Measurements from ENCODE around the gene DDX1. TPM values are rescaled to one million over a fixed set of nuclear protein-coding genes. Genes with fewer than 3 reads are reported as not detected.

DDX1 gene
- total and polyA plus RNA-seq, 11 donors, result 97.7 to 193 (median 136) TPM

- Histone ChIP-seq H3K4me1 (peaks cover 0 to 4% (median 0%) of the 10 kb centered on the region in 12 donors), H3K27me3 (no peaks in the 10 kb centered on the region), H3K36me3 (no peaks in the 10 kb centered on the region), H3K9me3 (no peaks in the 10 kb centered on the region), H3K4me3 (no peak overlapping the region), H3K27ac (no peak overlapping the region)
- intact Hi-C loops (cut with DNase I), result loop anchor here in 1 of 10 donors (10.0 kb wide), 1 partner anchor 1159 kb away; no protein-coding TSS in a partner anchor
- no peak for TF ChIP-seq CTCF (IDR thresholded peaks at IDR 0.05)
- TF ChIP-seq POLR2A (IDR thresholded peaks at IDR 0.05), result no peak
- DNase-seq, result no peak
- 63 to 81% (median 74%) methylated on average over 1 of the region's 1 CpG for WGBS, 4 donors
- ATAC-seq, result no peak
Measured at GRCh38 chr2:15583826-15584225, 7.8 kb upstream of the DDX1 start.

- no peak overlapping the region for H3K27ac ChIP-seq
- no peaks in the 10 kb centered on the region for H3K36me3 ChIP-seq
- ATAC-seq, result no peak
- H3K9me3 ChIP-seq, result no peaks in the 10 kb centered on the region
- intact Hi-C loops (cut with DNase I), result loop anchor here in 1 of 10 donors (10.0 kb wide), 1 partner anchor 1160 kb away; no protein-coding TSS in a partner anchor
- no peak for DNase-seq
- H3K27me3 ChIP-seq, result no peaks in the 10 kb centered on the region
- H3K4me3 ChIP-seq, result no peak overlapping the region
- peaks cover 0 to 4% (median 0%) of the 10 kb centered on the region in 12 donors for H3K4me1 ChIP-seq
- no peak for TF ChIP-seq CTCF (IDR thresholded peaks at IDR 0.05)
- TF ChIP-seq POLR2A (IDR thresholded peaks at IDR 0.05), result no peak
Measured at GRCh38 chr2:15584316-15584715, 7.4 kb upstream of the DDX1 start.

GRCh38 chr2:15584767-15585469 lies 6.8 kb upstream of the DDX1 start:
- Histone ChIP-seq H3K27me3 (no peaks in the 10 kb centered on the region), H3K36me3 (no peaks in the 10 kb centered on the region), H3K27ac (no peak overlapping the region), H3K4me3 (no peak overlapping the region), H3K4me1 (peaks cover 0 to 2% (median 0%) of the 10 kb centered on the region in 12 donors), H3K9me3 (no peaks in the 10 kb centered on the region)
- ATAC-seq (peak in 1 of 4 donors; percentile 20), DNase-seq (no peak)
- 76 to 81% (median 79%) methylated on average over 2 of the region's 2 CpGs for WGBS, 4 donors
- intact Hi-C loops (cut with DNase I), result loop anchor here in 1 of 10 donors (10.0 kb wide), 1 partner anchor 1160 kb away; no protein-coding TSS in a partner anchor
- TF ChIP-seq POLR2A (IDR thresholded peaks at IDR 0.05), result no peak
- no peak for TF ChIP-seq CTCF (IDR thresholded peaks at IDR 0.05)

- H3K4me3 ChIP-seq, result no peak overlapping the region
- DNase-seq (peak in 4 of 5 donors; percentile 21 to 32 (median 28)), ATAC-seq (no peak)
- intact Hi-C loops (cut with DNase I), result loop anchor here in 1 of 10 donors (10.0 kb wide), 1 partner anchor 1164 kb away; no protein-coding TSS in a partner anchor
- TF ChIP-seq POLR2A (IDR thresholded peaks at IDR 0.05) (no peak), CTCF (IDR thresholded peaks at IDR 0.05) (peak; percentile 24 to 60 (median 38))
- no peaks in the 10 kb centered on the region for H3K36me3 ChIP-seq
- H3K9me3 ChIP-seq, result no peaks in the 10 kb centered on the region
- WGBS, 4 donors, result 25 to 43% (median 40%) methylated on average over 4 of the region's 4 CpGs
- H3K27me3 ChIP-seq, result no peaks in the 10 kb centered on the region
- no peak overlapping the region for H3K27ac ChIP-seq
- peaks cover 0 to 19% (median 12%) of the 10 kb centered on the region in 12 donors for H3K4me1 ChIP-seq
Measured at GRCh38 chr2:15588329-15588919, 3.2 kb upstream of the DDX1 start.

Measured in heart left ventricle (tissue), 16 donors.